K562 (cell line): ENCODE data around the gene EXOC3. TPM values are rescaled to one million over a fixed set of nuclear protein-coding genes. Genes with fewer than 3 reads are reported as not detected.

Experiments used
- ATAC-seq: fragments of 200-7000 bp; cut with Tn5 transposase; 3 replicates; pipeline ENCODE4 v1.9.1; 2020; ENCODE audit warnings: moderate library complexity
- BruUV-seq: library from RNA; stranded (reverse); fragments of 400-500 nt; replicated peaks from 2 replicates; lab custom pipeline; 2021; lab: Mats Ljungman, UMichigan
- CTCF ChIA-PET: fragments of 300-600 bp; formaldehyde crosslinking; extraction: SDS; loops from one replicate; lab custom pipeline; 2021; ENCODE audit warnings: low intra/inter-chr PET ratio; lab: Yijun Ruan, JAX
- POLR2A ChIA-PET: fragments of 300-600, 350-650 bp; sonication (Branson Sonifier 250); formaldehyde crosslinking; extraction: SDS; loops from one replicate; lab custom pipeline; 2021; ENCODE audit warnings: antibody characterized with exemption, inconsistent platforms; lab: Yijun Ruan, JAX
- DNase-seq, 4 experiments: peaks; one replicate each; pipeline versions ENCODE4 v3.0.0 to v3.0.0-alpha.2; 2011 to 2018; ENCODE audit warnings: low spot score in 3 of 4, mixed read lengths in 3 of 4; ENCODE audit errors: extremely low read depth in 1 of 4
- FAIRE-seq: peaks from 2 replicates; lab custom pipeline; 2011; peaks lifted over from hg19 to GRCh38; lab: Jason Lieb, UNC
- H2AFZ ChIP-seq: 2 replicates; pipeline ENCODE4 v1.6.0; 2011; ENCODE audit warnings: low read depth, low read length, control low read depth, inconsistent platforms
- H3K27ac ChIP-seq: fragments of 200-600 bp; 3 replicates; pipeline ENCODE4 v1.8.0; 2011; ENCODE audit warnings: low read depth, mild to moderate bottlenecking, control low read depth, inconsistent platforms, low read length, moderate library complexity, mixed read lengths; ENCODE audit errors: extremely low read depth
- H3K27me3 ChIP-seq, 2 experiments: fragments of 300-600 bp in 1 of 2; 2 replicates in 1 of 2; 3 replicates in 1 of 2; pipeline versions ENCODE4 v1.6.0 to v1.8.0; 2011; ENCODE audit warnings: inconsistent platforms in 2 of 2, low read length in 2 of 2, mild to moderate bottlenecking in 1 of 2, mixed read lengths in 1 of 2, moderate library complexity in 1 of 2; ENCODE audit not compliant: control insufficient read depth in 2 of 2, insufficient read depth in 2 of 2
- H3K36me3 ChIP-seq: fragments of 300-600 bp; 3 replicates; pipeline ENCODE4 v1.8.0; 2011; ENCODE audit warnings: mild to moderate bottlenecking, low read length, inconsistent platforms; ENCODE audit not compliant: control insufficient read depth, insufficient read depth
- H3K4me1 ChIP-seq, 2 experiments: fragments of 200-600 bp in 1 of 2; replicated peaks in 1 of 2; 2 replicates in 1 of 2; 3 replicates in 1 of 2; pipeline versions ENCODE4 v1.5.1 to v1.8.0; 2011; ENCODE audit warnings: inconsistent platforms in 2 of 2, low read length in 2 of 2, mild to moderate bottlenecking in 1 of 2, mixed read lengths in 1 of 2, moderate library complexity in 1 of 2; ENCODE audit not compliant: control insufficient read depth in 2 of 2, insufficient read depth in 2 of 2
- H3K4me2 ChIP-seq: 2 replicates; pipeline ENCODE4 v1.6.1; 2011; ENCODE audit warnings: low read length, control low read depth, inconsistent platforms, mixed read lengths; ENCODE audit not compliant: insufficient read depth
- H3K4me3 ChIP-seq: fragments of 200-600 bp; sonication (generic), shearing (Covaris generic); 2 replicates; pipeline ENCODE4 v1.5.1; 2016; ENCODE audit warnings: control low read depth, inconsistent platforms
- H3K79me2 ChIP-seq: fragments of 200-600 bp; 3 replicates; pipeline ENCODE4 v1.8.0; 2011; ENCODE audit warnings: low read length, inconsistent platforms; ENCODE audit not compliant: control insufficient read depth, insufficient read depth
- H3K9ac ChIP-seq, 2 experiments: 2 replicates each; pipeline versions ENCODE4 v1.6.0 to v1.6.1; 2011; ENCODE audit warnings: low read depth in 2 of 2, low read length in 2 of 2, control low read depth in 1 of 2, inconsistent platforms in 1 of 2, mild to moderate bottlenecking in 1 of 2, mixed read lengths in 1 of 2; ENCODE audit not compliant: insufficient read depth in 1 of 2
- H3K9me1 ChIP-seq: one replicate; pipeline ENCODE4 v1.6.0; 2011; ENCODE audit warnings: inconsistent platforms, mild to moderate bottlenecking, low read length, moderate library complexity; ENCODE audit not compliant: control insufficient read depth, insufficient read depth
- H3K9me3 ChIP-seq: replicated peaks from 2 replicates; pipeline ENCODE4 v1.5.1; 2011; ENCODE audit warnings: low read depth, low read length, inconsistent platforms; ENCODE audit not compliant: control insufficient read depth, insufficient read depth
- H4K20me1 ChIP-seq: replicated peaks from 2 replicates; pipeline ENCODE4 v1.6.1; 2011; ENCODE audit warnings: low read length, inconsistent platforms, mixed read lengths; ENCODE audit not compliant: control insufficient read depth, insufficient read depth
- ADNP ChIP-seq: fragments of 200-800 bp; sonication (Bioruptor generic); IDR thresholded peaks from 2 replicates; pipeline ENCODE4 v1.6.1; 2016; ENCODE audit warnings: missing genetic modification characterization, missing compliant biosample characterization
- MTA2 ChIP-seq: fragments of 450-650 bp; IDR thresholded peaks from 2 replicates; pipeline ENCODE4 v1.6.1; 2016; ENCODE audit warnings: low read depth
- NFRKB ChIP-seq: fragments of 450-650 bp; IDR thresholded peaks from 2 replicates; pipeline ENCODE4 v1.6.1; 2016; ENCODE audit warnings: low read depth
- SAFB2 ChIP-seq: fragments of 200-400 bp; formaldehyde crosslinking; IDR thresholded peaks from 2 replicates; pipeline ENCODE4 v1.6.1; 2018; ENCODE audit warnings: borderline replicate concordance, low read length, low read depth, moderate library complexity; ENCODE audit not compliant: severe bottlenecking
- WGBS: fragments of 100-300 bp; shearing (Covaris generic); methylation state at CpG from one replicate; pipeline ENCODE4 v1.1.6; 2016; ENCODE audit warnings: low coverage, mixed read lengths; ENCODE audit not compliant: insufficient coverage; ENCODE audit errors: missing lambda C conversion rate; 5-methylcytosine and 5-hydroxymethylcytosine counted together
- in situ Hi-C: fragments of 300-500 bp; cut with MboI; formaldehyde crosslinking; loops from 4 replicates; pipeline ENCODE4 v1.15.0; 2018; ENCODE audit warnings: inconsistent platforms, mixed read lengths
- intact Hi-C: fragments of 100-400 bp; cut with micrococcal nuclease; formaldehyde crosslinking; loops from 2 replicates; pipeline ENCODE4 v1.14.2; 2022
- polyA plus RNA-seq, 8 experiments: library from polyadenylated mRNA; depleted of rRNA in 4 of 8; stranded (reverse) in 5 of 8; unstranded in 3 of 8; fragments of >200 nt; fragmentation: Nextera tagmentation in 2 of 8; fragmentation: Illumina TruSeq in 1 of 8; extraction: Ambion mirVana in 2 of 8; extraction: Trizol in 1 of 8; gene quantifications; 2 replicates each; pipeline versions ENCODE4 v1.2.1 to v1.2.3, GENCODE V29; 2011 to 2014; ENCODE audit warnings: inconsistent platforms in 1 of 8, missing spikeins in 1 of 8
- total RNA-seq, 7 experiments: library from RNA; depleted of rRNA in 6 of 7; stranded (reverse); fragments of >200 nt in 6 of 7; fragmentation: Illumina TruSeq in 2 of 7; extraction: Trizol in 2 of 7; gene quantifications; 2 replicates each; pipeline versions ENCODE4 v1.2.1 to v1.2.3, GENCODE V29; 2011 to 2021; ENCODE audit warnings: low replicate concordance in 1 of 7
- TF ChIP-seq, protein P1 (sequence below): sonication (generic); formaldehyde crosslinking; IDR thresholded peaks from 2 replicates; pipeline ENCODE4 v1.8.1; 2023; ENCODE audit warnings: mild to moderate bottlenecking, missing genetic modification reagents

The EXOC3 gene
- total and polyA plus RNA-seq, 9 of the 15 experiments (the other 6 are each of a cell fraction or from before 2014, with no cell fraction given): 1.4 to 41.9 (median 22.4) TPM

DNA sequence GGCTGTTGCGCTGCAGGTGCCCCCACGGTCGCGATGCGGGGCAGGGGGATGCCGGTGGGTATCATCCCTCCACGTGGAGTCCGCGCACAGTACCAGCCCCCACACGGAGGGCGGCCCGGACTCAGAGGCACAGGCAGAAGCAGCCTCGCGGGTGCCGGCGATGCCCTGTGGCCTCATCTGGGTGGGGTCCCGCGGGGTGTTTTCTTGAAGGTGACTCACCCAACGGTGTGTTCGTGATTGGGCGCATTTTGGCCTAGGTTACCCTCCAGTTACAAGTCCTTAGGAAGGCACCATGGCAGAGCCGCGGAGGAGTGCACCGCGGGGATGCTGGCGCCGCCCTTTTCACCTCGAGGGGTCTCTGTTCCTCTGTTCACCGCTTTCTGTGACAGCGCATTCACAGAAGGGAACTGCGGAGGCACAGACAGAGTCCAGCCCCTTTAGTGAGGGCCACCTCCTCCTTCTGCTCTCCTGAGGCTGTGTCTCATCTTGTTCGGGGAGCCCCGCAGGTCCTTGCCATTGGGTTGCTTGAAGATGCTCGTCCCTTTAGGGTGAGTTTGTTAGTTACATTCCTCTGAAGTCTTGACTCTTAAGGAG, 21.6 kb upstream of the EXOC3 start:
- Histone ChIP-seq H3K4me1 (peaks cover 0 to 32% of the 10 kb centered on the region in 2 experiments; a peak in 2 of 5 replicates), H3K36me3 (no peaks in the 10 kb centered on the region), H3K27me3 (peaks cover 4 to 45% of the 10 kb centered on the region in 2 experiments; a peak in 4 of 5 replicates), H3K4me2 (no peak overlapping the region), H3K79me2 (no peaks in the 10 kb centered on the region), H3K4me3 (no peak overlapping the region), H2AFZ (no peak overlapping the region), H3K9ac (no peak overlapping the region), H4K20me1 (no peaks in the 10 kb centered on the region), H3K9me1 (no peaks in the 10 kb centered on the region), H3K9me3 (no peaks in the 10 kb centered on the region), H3K27ac (no peak overlapping the region)
- CTCF ChIA-PET: no interaction called here
- no peak for FAIRE-seq
- POLR2A ChIA-PET: interaction anchor here (0.7 kb wide), 1 partner anchor 13 kb away, joined by 3 read pairs; no protein-coding TSS in a partner anchor
- in situ Hi-C loops (no loop called here), intact Hi-C loops (no loop called here)
- no TSS peak for BruUV-seq
- ATAC-seq: no peak; the same call in 1 of the 3 replicates
- WGBS: 44% methylated on average over 34 of the region's 34 CpGs
- no peak for TF ChIP-seq NFRKB
- no peak for TF ChIP-seq SAFB2
- TF ChIP-seq ADNP (tag): no peak
- no peak for TF ChIP-seq MTA2
- TF ChIP-seq, protein P1, sequence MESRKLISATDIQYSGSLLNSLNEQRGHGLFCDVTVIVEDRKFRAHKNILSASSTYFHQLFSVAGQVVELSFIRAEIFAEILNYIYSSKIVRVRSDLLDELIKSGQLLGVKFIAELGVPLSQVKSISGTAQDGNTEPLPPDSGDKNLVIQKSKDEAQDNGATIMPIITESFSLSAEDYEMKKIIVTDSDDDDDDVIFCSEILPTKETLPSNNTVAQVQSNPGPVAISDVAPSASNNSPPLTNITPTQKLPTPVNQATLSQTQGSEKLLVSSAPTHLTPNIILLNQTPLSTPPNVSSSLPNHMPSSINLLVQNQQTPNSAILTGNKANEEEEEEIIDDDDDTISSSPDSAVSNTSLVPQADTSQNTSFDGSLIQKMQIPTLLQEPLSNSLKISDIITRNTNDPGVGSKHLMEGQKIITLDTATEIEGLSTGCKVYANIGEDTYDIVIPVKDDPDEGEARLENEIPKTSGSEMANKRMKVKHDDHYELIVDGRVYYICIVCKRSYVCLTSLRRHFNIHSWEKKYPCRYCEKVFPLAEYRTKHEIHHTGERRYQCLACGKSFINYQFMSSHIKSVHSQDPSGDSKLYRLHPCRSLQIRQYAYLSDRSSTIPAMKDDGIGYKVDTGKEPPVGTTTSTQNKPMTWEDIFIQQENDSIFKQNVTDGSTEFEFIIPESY (CRISPR knock-in tag): peak; percentile 23; the same call in 1 of the 2 replicates
- DNase-seq: no peak
